BLaER1 (cell line): ENCODE data around the gene CCP110.

ENCODE experiments used
- H3K27ac ChIP-seq: shearing (Covaris generic); formaldehyde crosslinking; 2 replicates; pipeline ENCODE4 v1.8.1; 2022
- H3K27me3 ChIP-seq: shearing (Covaris generic); formaldehyde crosslinking; 2 replicates; pipeline ENCODE4 v1.8.1; 2022
- H3K36me3 ChIP-seq: shearing (Covaris generic); formaldehyde crosslinking; 2 replicates; pipeline ENCODE4 v1.8.1; 2022
- H3K4me1 ChIP-seq: shearing (Covaris generic); formaldehyde crosslinking; 2 replicates; pipeline ENCODE4 v1.8.1; 2022
- H3K4me2 ChIP-seq: shearing (Covaris generic); formaldehyde crosslinking; 2 replicates; pipeline ENCODE4 v1.8.1; 2022
- H3K4me3 ChIP-seq: shearing (Covaris generic); formaldehyde crosslinking; 2 replicates; pipeline ENCODE4 v1.8.1; 2022
- H3K9ac ChIP-seq: shearing (Covaris generic); formaldehyde crosslinking; 2 replicates; pipeline ENCODE4 v1.8.1; 2022
- H3K9me3 ChIP-seq: shearing (Covaris generic); formaldehyde crosslinking; 2 replicates; pipeline ENCODE4 v1.8.1; 2022
- H4K20me1 ChIP-seq: shearing (Covaris generic); formaldehyde crosslinking; 2 replicates; pipeline ENCODE4 v1.8.1; 2022
- Cebpa-rat ChIP-seq: shearing (Covaris generic); IDR thresholded peaks from 2 replicates; pipeline ENCODE4 v1.8.1; 2022

The CCP110 gene, protein sequence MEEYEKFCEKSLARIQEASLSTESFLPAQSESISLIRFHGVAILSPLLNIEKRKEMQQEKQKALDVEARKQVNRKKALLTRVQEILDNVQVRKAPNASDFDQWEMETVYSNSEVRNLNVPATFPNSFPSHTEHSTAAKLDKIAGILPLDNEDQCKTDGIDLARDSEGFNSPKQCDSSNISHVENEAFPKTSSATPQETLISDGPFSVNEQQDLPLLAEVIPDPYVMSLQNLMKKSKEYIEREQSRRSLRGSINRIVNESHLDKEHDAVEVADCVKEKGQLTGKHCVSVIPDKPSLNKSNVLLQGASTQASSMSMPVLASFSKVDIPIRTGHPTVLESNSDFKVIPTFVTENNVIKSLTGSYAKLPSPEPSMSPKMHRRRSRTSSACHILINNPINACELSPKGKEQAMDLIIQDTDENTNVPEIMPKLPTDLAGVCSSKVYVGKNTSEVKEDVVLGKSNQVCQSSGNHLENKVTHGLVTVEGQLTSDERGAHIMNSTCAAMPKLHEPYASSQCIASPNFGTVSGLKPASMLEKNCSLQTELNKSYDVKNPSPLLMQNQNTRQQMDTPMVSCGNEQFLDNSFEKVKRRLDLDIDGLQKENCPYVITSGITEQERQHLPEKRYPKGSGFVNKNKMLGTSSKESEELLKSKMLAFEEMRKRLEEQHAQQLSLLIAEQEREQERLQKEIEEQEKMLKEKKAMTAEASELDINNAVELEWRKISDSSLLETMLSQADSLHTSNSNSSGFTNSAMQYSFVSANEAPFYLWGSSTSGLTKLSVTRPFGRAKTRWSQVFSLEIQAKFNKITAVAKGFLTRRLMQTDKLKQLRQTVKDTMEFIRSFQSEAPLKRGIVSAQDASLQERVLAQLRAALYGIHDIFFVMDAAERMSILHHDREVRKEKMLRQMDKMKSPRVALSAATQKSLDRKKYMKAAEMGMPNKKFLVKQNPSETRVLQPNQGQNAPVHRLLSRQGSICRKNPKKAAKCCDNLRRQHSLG

DNA sequence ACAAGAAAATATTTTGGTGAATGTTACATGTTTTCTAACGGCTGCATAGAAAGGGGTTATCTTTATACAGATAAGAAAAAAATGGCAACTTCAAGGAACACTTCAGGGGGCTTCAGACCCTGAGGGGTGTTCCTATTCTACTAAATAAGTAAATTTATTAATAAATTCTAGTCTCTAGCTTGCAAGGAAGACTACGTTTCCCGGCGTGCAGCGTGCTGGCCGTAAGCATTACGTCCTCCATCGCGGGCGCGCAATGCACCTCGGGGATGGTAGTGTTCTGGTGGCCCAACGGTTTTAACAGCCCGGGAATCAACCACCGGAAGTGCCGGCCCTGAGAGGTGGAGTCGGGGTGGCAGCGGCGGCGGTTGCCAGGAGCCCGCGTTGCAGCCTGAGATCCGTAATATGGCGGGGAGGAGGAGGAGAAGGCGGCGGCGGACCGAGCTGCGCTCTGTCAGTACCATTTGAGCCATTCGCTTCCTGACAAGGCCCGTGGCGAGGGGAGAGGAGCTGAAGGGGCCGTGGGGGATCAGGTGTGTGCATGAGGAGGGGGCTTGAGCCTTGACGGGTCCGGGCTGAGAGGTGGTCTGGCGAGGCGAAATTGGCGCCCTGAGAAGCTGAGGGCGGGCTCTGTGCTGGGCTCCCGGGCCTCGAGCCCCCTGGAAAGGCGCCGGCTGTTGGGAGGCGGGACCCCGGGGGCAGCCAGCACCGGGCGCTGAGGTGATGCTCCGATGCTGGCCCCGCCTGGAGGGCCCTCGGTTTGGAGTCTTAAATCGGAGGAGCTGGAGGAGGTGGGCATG, at the start of gene CCP110:
TSS of gene CCP110 (plus strand) at position 384 of the 797 bp plus-strand sequence. CDS start 3,940 bp downstream, outside the sequence.
- H3K9ac ChIP-seq, result peak within 1 kb of the TSS; percentile 91
- no peak for TF ChIP-seq Cebpa-rat
- peaks cover 16% of the 10 kb centered on the region for H3K36me3 ChIP-seq
- H3K4me1 ChIP-seq, result peaks cover 57% of the 10 kb centered on the region
- peaks cover 15% of the 10 kb centered on the region; the same call in 1 of the 2 replicates for H4K20me1 ChIP-seq
- no peaks in the 10 kb centered on the region for H3K27me3 ChIP-seq
- H3K4me3 ChIP-seq, result peak within 1 kb of the TSS; percentile 99
- peak within 1 kb of the TSS; percentile 86 for H3K27ac ChIP-seq
- peak within 1 kb of the TSS; percentile 90 for H3K4me2 ChIP-seq
- H3K9me3 ChIP-seq, result no peaks in the 10 kb centered on the region

DNA sequence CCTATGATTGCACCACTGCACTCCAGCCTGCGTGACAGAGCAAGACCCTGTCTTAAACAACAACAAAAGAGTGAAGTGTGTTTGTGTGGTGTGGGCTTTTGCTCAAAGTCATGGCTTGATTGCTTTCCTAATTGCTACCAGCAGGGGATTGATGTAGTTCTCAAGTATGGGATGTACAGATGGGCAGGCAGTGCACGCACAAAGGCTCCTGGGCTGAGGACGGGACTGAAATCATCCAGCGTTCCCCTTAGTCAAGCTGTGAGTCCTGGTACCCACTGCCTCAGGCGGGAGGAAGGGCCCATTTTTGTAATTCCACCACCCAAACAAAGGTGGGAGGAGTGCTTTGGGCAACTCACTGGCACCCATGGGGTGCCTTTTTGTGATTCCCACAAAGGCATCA, 49.1 kb upstream of the CCP110 start:
- no peak for TF ChIP-seq Cebpa-rat
- Histone ChIP-seq H3K9ac (no peak overlapping the region), H4K20me1 (no peaks in the 10 kb centered on the region)

DNA sequence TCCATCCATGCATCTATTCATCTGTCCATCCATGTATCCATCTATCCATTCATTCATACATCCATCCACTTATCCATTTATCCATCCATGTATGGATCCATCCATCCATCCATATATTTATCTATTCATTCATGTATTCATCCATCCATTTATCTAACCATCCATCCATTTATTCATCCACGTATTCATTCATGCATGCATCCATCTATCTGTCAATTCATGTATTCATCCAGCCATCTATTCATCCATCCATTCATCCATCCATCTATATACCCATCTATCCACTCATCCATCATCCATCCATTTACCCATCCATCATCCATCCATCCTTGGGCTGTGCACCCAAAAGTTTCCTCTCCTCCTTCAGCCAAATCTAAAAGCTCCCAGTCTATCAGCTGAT, 45.2 kb upstream of the CCP110 start:
- no peaks in the 10 kb centered on the region for H3K36me3 ChIP-seq
- H3K27me3 ChIP-seq, result no peaks in the 10 kb centered on the region
- TF ChIP-seq Cebpa-rat, result no peak
- H3K9ac ChIP-seq, result no peak overlapping the region
- no peaks in the 10 kb centered on the region for H4K20me1 ChIP-seq
- no peak overlapping the region for H3K4me3 ChIP-seq
- no peak overlapping the region for H3K4me2 ChIP-seq
- no peaks in the 10 kb centered on the region for H3K4me1 ChIP-seq
- H3K27ac ChIP-seq, result no peak overlapping the region
- no peaks in the 10 kb centered on the region for H3K9me3 ChIP-seq

More for the DNA sequence above, 49.1 kb upstream of the CCP110 start:
- Histone ChIP-seq H3K27me3 (no peaks in the 10 kb centered on the region), H3K36me3 (no peaks in the 10 kb centered on the region), H3K4me1 (no peaks in the 10 kb centered on the region), H3K27ac (no peak overlapping the region), H3K9me3 (no peaks in the 10 kb centered on the region), H3K4me3 (no peak overlapping the region), H3K4me2 (no peak overlapping the region)

DNA sequence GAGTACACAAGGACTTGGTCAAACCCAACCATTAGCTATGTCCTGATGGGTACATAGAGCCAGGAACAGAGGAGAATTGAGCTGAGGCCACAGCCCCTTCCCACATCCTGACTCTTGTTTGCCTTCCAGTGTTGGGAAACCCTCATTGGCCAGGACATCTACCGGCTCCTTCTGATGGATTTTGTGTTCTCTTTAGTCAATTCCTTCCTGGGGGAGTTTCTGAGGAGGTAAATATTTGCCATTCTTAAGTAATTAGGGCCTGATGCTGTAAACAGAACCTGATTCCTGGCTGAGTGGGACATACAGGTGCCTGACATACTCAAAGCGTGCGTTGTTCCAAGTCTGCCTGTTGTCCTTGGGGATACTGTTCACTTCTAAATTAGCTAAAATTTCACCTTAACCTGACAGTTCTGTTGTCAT, 44.4 kb upstream of the CCP110 start:
- TF ChIP-seq Cebpa-rat, result no peak
- Histone ChIP-seq H3K27me3 (no peaks in the 10 kb centered on the region), H4K20me1 (no peaks in the 10 kb centered on the region), H3K9me3 (no peaks in the 10 kb centered on the region), H3K27ac (no peak overlapping the region), H3K4me1 (no peaks in the 10 kb centered on the region), H3K36me3 (no peaks in the 10 kb centered on the region), H3K9ac (no peak overlapping the region), H3K4me3 (no peak overlapping the region), H3K4me2 (no peak overlapping the region)

DNA sequence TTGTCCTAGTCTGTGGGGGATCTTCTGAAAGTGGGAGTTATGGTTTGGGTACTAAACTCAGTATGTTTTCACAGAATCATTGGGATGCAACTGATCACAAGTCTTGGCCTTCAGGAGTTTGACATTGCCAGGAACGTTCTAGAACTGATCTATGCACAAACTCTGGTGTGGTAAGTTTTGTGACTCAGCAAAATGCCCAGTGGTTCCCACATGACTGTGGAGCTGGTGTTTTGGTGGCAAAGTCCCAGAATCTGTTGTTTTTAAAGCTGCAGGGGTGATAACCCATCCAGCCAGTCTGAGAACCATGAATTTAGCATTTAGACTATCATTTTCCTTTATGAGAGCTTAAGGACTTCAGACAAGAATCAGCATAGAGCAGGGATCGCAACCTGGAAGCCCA, 42.4 kb upstream of the CCP110 start:
- H3K27ac ChIP-seq, result no peak overlapping the region
- no peak overlapping the region for H3K9ac ChIP-seq
- no peaks in the 10 kb centered on the region for H4K20me1 ChIP-seq
- H3K36me3 ChIP-seq, result no peaks in the 10 kb centered on the region
- no peak for TF ChIP-seq Cebpa-rat
- H3K4me3 ChIP-seq, result no peak overlapping the region
- H3K4me2 ChIP-seq, result no peak overlapping the region
- no peaks in the 10 kb centered on the region for H3K9me3 ChIP-seq
- H3K4me1 ChIP-seq, result no peaks in the 10 kb centered on the region
- H3K27me3 ChIP-seq, result no peaks in the 10 kb centered on the region

DNA sequence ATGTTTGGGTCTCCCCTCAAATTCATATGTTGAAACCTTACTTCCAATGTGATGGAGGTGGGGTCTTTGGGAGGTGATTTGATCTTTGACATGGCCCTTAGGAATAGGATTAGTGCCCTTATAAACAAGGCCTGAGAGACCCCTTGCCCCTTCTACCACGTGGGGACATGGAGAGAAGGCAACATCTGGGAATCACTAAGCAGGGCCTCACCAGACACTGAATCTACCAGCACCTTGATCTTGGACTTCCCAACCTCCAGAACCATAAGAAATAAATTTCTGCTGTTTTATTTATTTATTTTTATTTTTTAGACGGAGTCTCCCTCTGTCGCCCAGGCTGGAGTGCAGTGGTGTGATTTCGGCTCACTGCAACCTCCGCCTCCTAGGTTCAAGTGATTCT, 42.0 kb upstream of the CCP110 start:
- Histone ChIP-seq H3K9me3 (no peaks in the 10 kb centered on the region), H3K9ac (no peak overlapping the region), H3K27me3 (no peaks in the 10 kb centered on the region), H3K36me3 (no peaks in the 10 kb centered on the region), H3K4me2 (no peak overlapping the region), H3K4me1 (no peaks in the 10 kb centered on the region), H4K20me1 (no peaks in the 10 kb centered on the region), H3K27ac (no peak overlapping the region), H3K4me3 (no peak overlapping the region)
- TF ChIP-seq Cebpa-rat, result no peak

DNA sequence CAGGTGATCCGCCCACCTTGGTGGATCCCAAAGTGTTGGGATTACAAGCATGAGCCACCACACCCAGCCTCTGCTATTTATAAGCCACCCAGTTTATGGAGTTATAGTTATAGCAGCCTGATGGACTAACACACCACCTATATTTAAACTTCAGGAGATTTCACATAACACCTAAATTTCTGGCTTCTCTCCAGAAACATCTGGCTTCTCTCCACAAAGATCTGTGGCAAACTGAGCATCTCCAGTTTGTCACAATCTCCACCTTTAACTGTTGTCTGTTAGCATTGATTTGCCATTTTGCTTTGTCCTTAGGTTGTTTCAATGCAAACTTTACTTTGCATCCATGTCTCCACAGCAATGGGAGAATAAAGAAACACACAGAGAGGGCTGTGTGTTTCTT, 41.5 kb upstream of the CCP110 start:
- Histone ChIP-seq H4K20me1 (no peaks in the 10 kb centered on the region), H3K4me3 (no peak overlapping the region), H3K27me3 (no peaks in the 10 kb centered on the region), H3K4me1 (peaks cover 4% of the 10 kb centered on the region; the same call in 1 of the 2 replicates), H3K27ac (no peak overlapping the region), H3K36me3 (no peaks in the 10 kb centered on the region), H3K9ac (no peak overlapping the region), H3K9me3 (no peaks in the 10 kb centered on the region), H3K4me2 (no peak overlapping the region)
- TF ChIP-seq Cebpa-rat, result no peak

DNA sequence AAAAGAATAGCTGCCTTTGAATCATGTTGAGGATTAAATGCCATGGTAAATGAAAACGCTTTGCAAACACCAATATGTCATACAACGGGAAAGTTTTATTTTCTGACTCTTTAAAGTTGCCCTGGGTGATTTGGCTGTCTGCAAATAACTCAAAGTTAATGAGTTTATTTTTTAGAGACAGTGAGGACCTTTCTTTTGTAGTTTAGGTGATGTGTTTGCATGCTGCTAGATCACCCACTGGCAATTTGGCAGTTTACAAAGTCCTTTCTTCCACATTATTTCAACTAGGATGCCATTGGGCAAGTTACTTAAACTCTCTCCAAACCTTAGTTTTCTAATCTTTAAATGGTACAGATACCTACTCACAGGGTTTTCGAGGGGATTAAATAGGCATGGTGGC, 39.6 kb upstream of the CCP110 start:
- Histone ChIP-seq H3K4me3 (no peak overlapping the region), H3K27ac (no peak overlapping the region), H3K27me3 (no peaks in the 10 kb centered on the region), H4K20me1 (no peaks in the 10 kb centered on the region), H3K4me1 (peaks cover 22% of the 10 kb centered on the region), H3K36me3 (no peaks in the 10 kb centered on the region), H3K9me3 (no peaks in the 10 kb centered on the region), H3K4me2 (no peak overlapping the region), H3K9ac (no peak overlapping the region)
- TF ChIP-seq Cebpa-rat, result no peak

DNA sequence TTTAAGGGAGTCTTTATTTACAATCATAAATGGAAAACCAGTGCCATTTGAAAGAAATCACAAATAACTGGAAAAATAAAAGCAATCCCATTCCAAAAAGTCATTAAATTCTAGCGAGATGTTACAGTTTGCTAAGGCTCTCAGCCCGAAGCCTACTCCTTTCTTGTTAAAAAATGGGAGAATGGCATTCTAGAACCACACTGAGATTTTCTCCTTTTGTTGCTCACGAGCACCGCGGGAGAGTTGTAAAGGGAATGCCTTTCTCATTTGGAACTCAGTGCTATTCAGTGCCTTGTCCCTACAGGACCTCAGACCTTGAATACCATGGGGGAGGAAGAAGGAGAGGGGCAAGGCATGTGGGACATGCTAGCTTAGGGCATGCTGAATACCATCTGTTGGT, 38.1 kb upstream of the CCP110 start:
- Histone ChIP-seq H3K4me3 (no peak overlapping the region), H3K9ac (no peak overlapping the region), H3K36me3 (no peaks in the 10 kb centered on the region), H3K27me3 (no peaks in the 10 kb centered on the region), H3K9me3 (no peaks in the 10 kb centered on the region), H4K20me1 (no peaks in the 10 kb centered on the region), H3K4me1 (peaks cover 22% of the 10 kb centered on the region), H3K27ac (no peak overlapping the region), H3K4me2 (no peak overlapping the region)
- TF ChIP-seq Cebpa-rat, result no peak
